ENCODE data around the gene ACMSD.

The ACMSD gene

DNA sequence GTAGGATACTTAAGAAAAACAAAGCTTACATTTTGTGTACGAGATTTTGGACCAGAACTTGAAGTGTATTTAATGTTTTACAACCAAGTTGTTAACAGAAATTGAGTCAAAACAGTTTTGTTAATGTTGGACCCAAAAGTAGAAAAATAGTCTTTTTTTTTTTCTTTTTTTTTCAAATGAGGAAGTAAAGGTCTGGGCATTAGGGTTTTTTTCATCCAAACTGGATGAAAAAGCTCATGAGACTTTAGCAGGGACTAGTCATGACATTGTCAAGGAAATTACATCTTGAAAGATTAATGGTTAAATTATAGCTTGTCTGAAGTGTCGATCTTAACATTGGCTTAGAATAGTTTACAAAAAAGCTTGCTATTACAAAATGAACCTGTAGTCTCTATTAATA lies 112.5 kb downstream of the ACMSD start:
- peak in 1 of 2 donors; percentile 8 for DNase-seq
